ENCODE results near the gene GRK3. TPM values are rescaled to one million over a fixed set of nuclear protein-coding genes. Genes with fewer than 3 reads are reported as not detected.

The GRK3 gene
- total RNA-seq, 1 donor from 2014 or later = 26.0 TPM

DNA sequence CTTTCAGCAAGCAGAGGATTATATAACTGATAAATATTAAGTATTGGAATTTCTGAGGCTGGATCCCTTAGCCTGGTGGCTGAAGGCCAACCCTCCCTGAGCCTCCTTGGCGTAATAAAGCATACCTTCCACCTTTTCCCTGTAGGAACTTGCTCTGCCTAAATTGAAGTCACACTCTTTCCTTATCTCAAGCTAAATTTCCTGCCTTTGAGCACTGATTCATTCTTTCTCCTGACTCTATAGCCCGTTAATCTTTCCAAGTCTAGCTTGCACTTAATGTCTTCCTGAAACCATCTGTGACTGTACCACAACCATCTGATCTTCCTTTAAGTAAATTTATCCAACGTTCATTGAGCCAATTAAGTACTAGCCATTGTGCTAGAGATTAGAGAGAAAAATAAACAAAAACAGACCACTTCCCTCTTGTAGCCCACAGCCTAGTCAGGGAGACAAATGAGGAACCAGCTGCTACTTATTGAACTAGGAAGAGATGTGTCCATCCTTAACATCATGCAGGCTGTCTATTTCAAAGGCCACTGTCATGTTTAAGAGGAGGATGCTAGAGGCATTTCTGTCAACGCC, 62.9 kb downstream of the GRK3 start:
- peaks cover 4% of the 10 kb centered on the region for H3K36me3 Mint-ChIP-seq (ENCODE audit: insufficient read depth)
- no peak overlapping the region for H3K4me3 Mint-ChIP-seq (ENCODE audit: low read depth)
- no peak for DNase-seq (ENCODE audit: low spot score, unreplicated experiment)
- peaks cover 5% of the 10 kb centered on the region for H3K4me1 Mint-ChIP-seq (ENCODE audit: low read depth)
- TF ChIP-seq, protein P1, sequence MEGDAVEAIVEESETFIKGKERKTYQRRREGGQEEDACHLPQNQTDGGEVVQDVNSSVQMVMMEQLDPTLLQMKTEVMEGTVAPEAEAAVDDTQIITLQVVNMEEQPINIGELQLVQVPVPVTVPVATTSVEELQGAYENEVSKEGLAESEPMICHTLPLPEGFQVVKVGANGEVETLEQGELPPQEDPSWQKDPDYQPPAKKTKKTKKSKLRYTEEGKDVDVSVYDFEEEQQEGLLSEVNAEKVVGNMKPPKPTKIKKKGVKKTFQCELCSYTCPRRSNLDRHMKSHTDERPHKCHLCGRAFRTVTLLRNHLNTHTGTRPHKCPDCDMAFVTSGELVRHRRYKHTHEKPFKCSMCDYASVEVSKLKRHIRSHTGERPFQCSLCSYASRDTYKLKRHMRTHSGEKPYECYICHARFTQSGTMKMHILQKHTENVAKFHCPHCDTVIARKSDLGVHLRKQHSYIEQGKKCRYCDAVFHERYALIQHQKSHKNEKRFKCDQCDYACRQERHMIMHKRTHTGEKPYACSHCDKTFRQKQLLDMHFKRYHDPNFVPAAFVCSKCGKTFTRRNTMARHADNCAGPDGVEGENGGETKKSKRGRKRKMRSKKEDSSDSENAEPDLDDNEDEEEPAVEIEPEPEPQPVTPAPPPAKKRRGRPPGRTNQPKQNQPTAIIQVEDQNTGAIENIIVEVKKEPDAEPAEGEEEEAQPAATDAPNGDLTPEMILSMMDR (IDR thresholded peaks at IDR 0.05; ENCODE audit: unreplicated experiment) = no peak
- H3K27ac Mint-ChIP-seq = no peak overlapping the region
- no peaks in the 10 kb centered on the region for H3K9me3 Mint-ChIP-seq (ENCODE audit: low read depth)
- no peaks in the 10 kb centered on the region for H3K27me3 Mint-ChIP-seq

DNA sequence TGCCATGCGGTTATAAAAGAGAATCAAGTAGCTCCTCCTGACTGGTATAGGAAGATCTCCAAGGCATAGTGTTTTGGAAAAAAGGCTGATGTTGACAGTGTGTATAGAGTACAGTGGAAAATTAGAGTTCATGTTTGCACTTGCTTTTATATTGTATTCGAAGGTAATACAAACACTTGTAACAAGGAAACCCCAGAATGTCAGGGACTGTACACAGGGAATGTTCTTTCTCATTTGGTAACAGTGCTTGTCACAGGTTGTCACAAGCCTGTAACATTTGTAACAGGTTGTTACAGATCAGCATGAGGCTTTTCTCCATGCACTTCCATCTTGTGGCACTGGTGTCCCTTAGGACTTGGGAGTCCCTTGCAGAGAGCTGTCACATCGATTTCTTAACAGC, 64.0 kb downstream of the GRK3 start:
- peaks cover 5% of the 10 kb centered on the region for H3K4me1 Mint-ChIP-seq (ENCODE audit: low read depth)
- H3K27me3 Mint-ChIP-seq = no peaks in the 10 kb centered on the region
- H3K4me3 Mint-ChIP-seq (ENCODE audit: low read depth) = no peak overlapping the region
- TF ChIP-seq, protein P1 (IDR thresholded peaks at IDR 0.05; ENCODE audit: unreplicated experiment) = no peak
- H3K36me3 Mint-ChIP-seq (ENCODE audit: insufficient read depth) = peaks cover 3% of the 10 kb centered on the region
- DNase-seq (ENCODE audit: low spot score, unreplicated experiment) = no peak
- H3K9me3 Mint-ChIP-seq (ENCODE audit: low read depth) = no peaks in the 10 kb centered on the region
- H3K27ac Mint-ChIP-seq = no peak overlapping the region

DNA sequence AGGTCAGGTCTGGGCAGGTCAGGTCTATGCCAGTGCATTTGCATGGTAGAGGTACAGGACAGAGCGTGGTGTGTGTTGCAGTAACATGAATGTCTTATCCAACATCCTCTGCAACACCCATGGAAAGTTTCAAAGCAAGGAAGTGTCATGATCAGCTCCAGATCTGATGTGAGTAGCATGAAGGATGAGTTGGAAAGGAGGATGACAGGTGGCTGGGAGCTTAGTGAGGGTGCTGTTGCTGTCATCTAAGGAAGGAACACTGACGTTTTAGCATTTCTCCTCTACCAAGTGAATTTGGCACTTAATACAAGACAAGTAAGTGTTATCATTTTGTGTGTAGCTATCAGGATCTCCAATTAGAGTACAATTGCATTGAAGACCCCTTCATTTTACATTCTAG, 65.1 kb downstream of the GRK3 start:
- Mint-ChIP-seq H3K27me3 (no peaks in the 10 kb centered on the region), H3K9me3 (ENCODE audit: low read depth) (no peaks in the 10 kb centered on the region), H3K36me3 (ENCODE audit: insufficient read depth) (peaks cover under 1% of the 10 kb centered on the region), H3K4me3 (ENCODE audit: low read depth) (no peak overlapping the region), H3K27ac (no peak overlapping the region), H3K4me1 (ENCODE audit: low read depth) (peaks cover 5% of the 10 kb centered on the region)
- DNase-seq (ENCODE audit: low spot score, unreplicated experiment) = no peak
- TF ChIP-seq, protein P1 (IDR thresholded peaks at IDR 0.05; ENCODE audit: unreplicated experiment) = no peak

DNA sequence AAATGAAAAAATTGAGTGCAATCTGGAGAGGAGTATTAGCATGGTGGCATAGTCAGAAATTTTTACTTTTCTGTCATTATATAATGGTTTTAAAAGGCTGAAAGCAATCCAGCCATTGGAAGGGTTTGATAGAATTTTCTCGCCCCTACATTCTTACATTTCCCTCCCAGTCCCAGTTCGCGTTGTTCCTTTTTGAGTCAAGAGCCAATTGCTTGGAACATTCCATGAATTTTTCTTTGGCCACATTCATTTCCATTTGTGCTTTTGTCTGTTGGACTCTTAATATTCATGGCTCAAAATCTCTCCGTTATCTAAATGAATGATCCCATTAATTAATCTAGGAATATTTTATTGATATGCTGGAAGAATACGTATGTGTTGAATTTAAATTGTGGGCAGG, 66.0 kb downstream of the GRK3 start:
- TF ChIP-seq, protein P1 (IDR thresholded peaks at IDR 0.05; ENCODE audit: unreplicated experiment) = no peak
- no peak for DNase-seq (ENCODE audit: low spot score, unreplicated experiment)
- Mint-ChIP-seq H3K36me3 (ENCODE audit: insufficient read depth) (no peaks in the 10 kb centered on the region), H3K4me1 (ENCODE audit: low read depth) (peaks cover 6% of the 10 kb centered on the region), H3K4me3 (ENCODE audit: low read depth) (no peak overlapping the region), H3K27me3 (no peaks in the 10 kb centered on the region), H3K9me3 (ENCODE audit: low read depth) (no peaks in the 10 kb centered on the region), H3K27ac (no peak overlapping the region)

DNA sequence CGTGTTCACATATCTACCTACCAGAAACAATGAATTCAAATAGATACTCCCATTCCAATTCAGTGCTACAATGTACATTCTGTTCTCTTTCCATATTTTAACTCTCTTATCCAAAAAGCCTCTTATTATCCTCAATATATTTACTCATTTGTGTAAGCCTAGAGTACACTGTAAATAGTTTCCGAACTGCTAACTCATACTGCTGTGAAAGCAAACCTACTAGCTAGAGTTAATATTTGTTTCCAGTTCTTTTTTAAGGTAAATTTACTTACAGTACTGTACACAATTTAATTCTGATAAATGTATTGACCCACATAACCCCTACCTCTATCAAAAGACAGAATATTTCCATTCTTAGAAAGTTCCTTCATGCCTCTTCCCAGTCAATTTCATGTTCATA, 71.8 kb downstream of the GRK3 start:
- peaks cover 11% of the 10 kb centered on the region for H3K4me1 Mint-ChIP-seq (ENCODE audit: low read depth)
- no peak for DNase-seq (ENCODE audit: low spot score, unreplicated experiment)
- H3K27me3 Mint-ChIP-seq = no peaks in the 10 kb centered on the region
- peaks cover 14% of the 10 kb centered on the region for H3K9me3 Mint-ChIP-seq (ENCODE audit: low read depth)
- H3K27ac Mint-ChIP-seq = no peak overlapping the region
- H3K36me3 Mint-ChIP-seq (ENCODE audit: insufficient read depth) = peaks cover 17% of the 10 kb centered on the region
- TF ChIP-seq, protein P1 (IDR thresholded peaks at IDR 0.05; ENCODE audit: unreplicated experiment) = no peak
- H3K4me3 Mint-ChIP-seq (ENCODE audit: low read depth) = no peak overlapping the region

Data from progenitor cell of endocrine pancreas (in vitro differentiated cells).